HepG2 (cell line): ENCODE measurements around the gene TMOD2. TPM values are rescaled to one million over a fixed set of nuclear protein-coding genes. Genes with fewer than 3 reads are reported as not detected.

Source experiments
- KDM5A ChIP-seq: fragments of 200-600 bp; sonication (generic); IDR thresholded peaks from 2 replicates; pipeline ENCODE4 v1.7.0; 2018; ENCODE audit warnings: antibody characterized with exemption, mild to moderate bottlenecking, low read length, borderline replicate concordance
- KLF16 ChIP-seq, 2 experiments: sonication (generic) in 1 of 2; formaldehyde crosslinking in 1 of 2; IDR thresholded peaks; 2 replicates each; pipeline versions ENCODE4 v1.6.1 to v1.8.0; 2016 to 2023; ENCODE audit warnings: missing genetic modification reagents in 2 of 2, missing compliant biosample characterization in 1 of 2
- KMT2B ChIP-seq: IDR thresholded peaks from 2 replicates; pipeline ENCODE4 v1.6.1; 2016; ENCODE audit warnings: missing genetic modification reagents, missing compliant biosample characterization
- NCOR1 ChIP-seq: fragments of 200-600 bp; sonication (generic); IDR thresholded peaks from 2 replicates; pipeline ENCODE4 v1.7.0; 2017; ENCODE audit warnings: antibody characterized with exemption, low read length, borderline replicate concordance
- SIN3B ChIP-seq: fragments of 150-350 bp; IDR thresholded peaks from 2 replicates; pipeline ENCODE4 v1.6.1; 2014; ENCODE audit warnings: low read length
- ZFX ChIP-seq: sonication (generic); formaldehyde crosslinking; IDR thresholded peaks from 2 replicates; pipeline ENCODE4 v1.4.0; 2020; ENCODE audit warnings: mild to moderate bottlenecking, low read depth, missing genetic modification reagents, moderate library complexity
- ZFYVE20 ChIP-seq: sonication (generic); formaldehyde crosslinking; IDR thresholded peaks from 2 replicates; pipeline ENCODE4 v1.8.0; 2023; ENCODE audit warnings: low read depth, mild to moderate bottlenecking, moderate library complexity, missing genetic modification reagents, borderline replicate concordance
- ZNF20 ChIP-seq: sonication (generic); formaldehyde crosslinking; IDR thresholded peaks from 2 replicates; pipeline ENCODE4 v1.4.0; 2020; ENCODE audit warnings: mild to moderate bottlenecking, moderate library complexity, missing genetic modification reagents
- ZNF3 ChIP-seq: IDR thresholded peaks from 2 replicates; pipeline ENCODE4 v1.7.0; 2017; ENCODE audit warnings: inconsistent platforms
- ZNF501 ChIP-seq: sonication (generic); formaldehyde crosslinking; IDR thresholded peaks from 2 replicates; pipeline ENCODE4 v1.5.1; 2020; ENCODE audit warnings: mild to moderate bottlenecking, moderate library complexity, missing genetic modification reagents
- ZNF598 ChIP-seq: sonication (generic); formaldehyde crosslinking; IDR thresholded peaks from 2 replicates; pipeline ENCODE4 v1.5.1; 2020; ENCODE audit warnings: mild to moderate bottlenecking, missing genetic modification reagents, borderline replicate concordance
- ZNF746 ChIP-seq: sonication (generic); formaldehyde crosslinking; IDR thresholded peaks from 2 replicates; pipeline ENCODE4 v1.8.0; 2022; ENCODE audit warnings: mild to moderate bottlenecking, missing genetic modification reagents
- polyA plus RNA-seq, 8 experiments: library from polyadenylated mRNA; depleted of rRNA in 3 of 8; stranded (reverse) in 7 of 8; unstranded in 1 of 8; fragments of >200 nt; fragmentation: Illumina TruSeq in 4 of 8; extraction: Trizol in 4 of 8; gene quantifications; 2 replicates each; pipeline versions ENCODE4 v1.2.1 to v1.2.3, GENCODE V29; 2011 to 2016; ENCODE audit warnings: low read depth in 4 of 8, missing spikeins in 1 of 8, mixed read lengths in 1 of 8; ENCODE audit not compliant: insufficient read depth in 1 of 8
- total RNA-seq, 5 experiments: library from RNA; depleted of rRNA; stranded (reverse); fragments of >200 nt; fragmentation: Illumina TruSeq; extraction: Trizol; gene quantifications; 2 replicates each; pipeline ENCODE4 v1.2.3, GENCODE V29; 2016; ENCODE audit warnings: low read depth in 1 of 5
- TF ChIP-seq, protein P1 (sequence below): sonication (generic); formaldehyde crosslinking; IDR thresholded peaks from 2 replicates; pipeline ENCODE4 v1.4.0; 2020; ENCODE audit warnings: missing genetic modification reagents, low read depth, mild to moderate bottlenecking, borderline replicate concordance
- TF ChIP-seq, protein P2 (sequence below): sonication (generic); formaldehyde crosslinking; IDR thresholded peaks from 2 replicates; pipeline ENCODE4 v1.5.1; 2020; ENCODE audit warnings: missing genetic modification reagents, mild to moderate bottlenecking, borderline replicate concordance
- TF ChIP-seq, protein P3 (sequence below): sonication (generic); formaldehyde crosslinking; IDR thresholded peaks from 2 replicates; pipeline ENCODE4 v1.8.0; 2022; ENCODE audit warnings: missing genetic modification reagents, low read depth, mild to moderate bottlenecking, borderline replicate concordance
- TF ChIP-seq, protein P4 (sequence below): sonication (generic); formaldehyde crosslinking; IDR thresholded peaks from 2 replicates; pipeline ENCODE4 v1.5.0; 2020; ENCODE audit warnings: mild to moderate bottlenecking, missing genetic modification reagents, borderline replicate concordance
- TF ChIP-seq, protein P5 (sequence below), 2 experiments: sonication (generic) in 1 of 2; formaldehyde crosslinking in 1 of 2; IDR thresholded peaks; 2 replicates each; pipeline versions ENCODE4 v1.6.1 to v1.9.0; 2014 to 2022; ENCODE audit warnings: antibody characterized with exemption in 1 of 2, borderline replicate concordance in 1 of 2, inconsistent platforms in 1 of 2, low read depth in 1 of 2, missing genetic modification reagents in 1 of 2

The TMOD2 gene
- total and polyA plus RNA-seq, 2 of the 13 experiments (the other 11 are each of a cell fraction or from before 2014, with no cell fraction given) = 0.01 to 0.02 TPM

DNA sequence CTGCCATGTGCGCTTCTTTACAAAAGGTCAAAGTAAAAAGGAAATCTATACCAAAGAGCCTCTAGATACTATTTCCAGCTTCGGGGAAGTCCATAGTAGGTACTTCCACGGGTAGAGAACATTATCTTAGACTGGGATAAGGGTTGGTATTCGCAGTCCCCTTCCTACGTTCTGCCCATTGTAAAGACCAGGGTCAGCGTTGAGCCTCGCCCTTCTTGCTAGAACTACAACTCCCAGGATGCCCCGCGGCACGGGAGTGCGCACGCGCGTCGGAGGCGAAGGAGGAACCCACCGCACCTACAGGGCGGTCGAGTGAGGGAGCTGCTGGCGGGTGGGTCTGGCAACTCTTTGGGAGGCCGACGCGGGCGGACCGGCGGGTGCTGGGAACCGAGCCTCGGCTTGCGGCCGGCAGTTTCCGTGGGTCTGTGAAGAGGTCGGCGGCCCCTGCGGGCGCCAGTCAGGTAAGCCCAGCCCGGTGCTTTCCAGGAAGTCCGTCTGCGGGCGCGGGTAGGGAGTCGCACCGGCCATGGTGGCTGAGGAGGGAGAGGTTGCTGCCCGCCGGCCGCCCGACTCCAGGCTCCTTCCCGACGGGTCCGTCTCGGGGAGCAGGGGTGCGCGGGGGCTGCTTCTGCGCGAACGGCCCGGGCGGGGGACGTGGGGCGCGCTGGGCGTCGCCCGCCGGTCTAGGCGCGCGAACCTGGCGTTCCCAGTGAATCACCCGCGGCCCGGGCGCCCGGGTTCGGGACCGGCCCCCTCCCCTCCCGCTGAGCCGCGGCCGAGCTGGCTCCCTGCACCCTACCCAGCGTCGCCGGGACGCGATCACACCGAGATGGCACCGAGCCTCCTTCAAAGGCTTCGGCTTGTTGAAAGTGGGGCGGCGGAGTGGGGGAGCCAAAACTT, 78.2 kb downstream of the TMOD2 start, which contains the start of gene TMOD3 (continued):
- TF ChIP-seq KLF16 (CRISPR knock-in tag; IDR thresholded peaks at IDR 0.05) (peak in 1 of 2 experiments; percentile 28; a peak in 1 of 4 replicates), ZNF20 (no peak), ZFX (CRISPR knock-in tag) (peak; percentile 78; the same call in 1 of the 2 replicates), KDM5A (no peak), KMT2B (CRISPR knock-in tag) (peak; percentile 82), NCOR1 (no peak), ZNF746 (CRISPR knock-in tag) (peak; percentile 79), SIN3B (no peak), ZFYVE20 (no peak), ZNF3 (CRISPR knock-in tag) (no peak), ZNF598 (peak; percentile 51; the same call in 1 of the 2 replicates), ZNF501 (CRISPR knock-in tag) (peak; percentile 71; the same call in 1 of the 2 replicates)
- TF ChIP-seq, protein P1, sequence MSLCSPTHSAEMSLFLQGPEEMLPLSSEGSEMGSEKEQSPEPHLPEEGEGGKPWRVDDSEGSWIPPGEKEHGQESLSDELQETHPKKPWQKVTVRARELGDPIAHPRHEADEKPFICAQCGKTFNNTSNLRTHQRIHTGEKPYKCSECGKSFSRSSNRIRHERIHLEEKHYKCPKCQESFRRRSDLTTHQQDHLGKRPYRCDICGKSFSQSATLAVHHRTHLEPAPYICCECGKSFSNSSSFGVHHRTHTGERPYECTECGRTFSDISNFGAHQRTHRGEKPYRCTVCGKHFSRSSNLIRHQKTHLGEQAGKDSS = no peak
- TF ChIP-seq, protein P2, sequence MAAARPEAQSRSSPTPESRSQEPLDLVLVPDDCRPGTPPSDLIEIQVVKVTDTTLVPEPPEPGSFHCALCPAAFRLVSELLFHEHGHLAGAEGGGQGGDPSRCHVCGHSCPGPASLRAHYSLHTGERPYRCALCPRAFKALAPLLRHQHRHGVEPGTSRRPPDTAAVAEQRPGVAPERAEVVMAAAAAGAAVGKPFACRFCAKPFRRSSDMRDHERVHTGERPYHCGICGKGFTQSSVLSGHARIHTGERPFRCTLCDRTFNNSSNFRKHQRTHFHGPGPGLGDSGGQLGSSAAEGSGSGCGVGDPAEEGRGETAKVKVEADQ (CRISPR knock-in tag) = peak; percentile 88; the same call in 1 of the 2 replicates
- TF ChIP-seq, protein P3, sequence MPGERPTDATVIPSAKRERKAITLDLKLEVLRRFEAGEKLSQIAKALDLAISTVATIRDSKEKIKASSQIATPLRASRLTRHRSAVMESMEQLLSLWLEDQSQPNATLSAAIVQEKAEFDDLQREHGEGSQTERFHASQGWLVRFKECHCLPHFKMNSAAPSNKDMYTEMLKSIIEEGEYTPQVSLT (CRISPR knock-in tag) = no peak
- TF ChIP-seq, protein P4, sequence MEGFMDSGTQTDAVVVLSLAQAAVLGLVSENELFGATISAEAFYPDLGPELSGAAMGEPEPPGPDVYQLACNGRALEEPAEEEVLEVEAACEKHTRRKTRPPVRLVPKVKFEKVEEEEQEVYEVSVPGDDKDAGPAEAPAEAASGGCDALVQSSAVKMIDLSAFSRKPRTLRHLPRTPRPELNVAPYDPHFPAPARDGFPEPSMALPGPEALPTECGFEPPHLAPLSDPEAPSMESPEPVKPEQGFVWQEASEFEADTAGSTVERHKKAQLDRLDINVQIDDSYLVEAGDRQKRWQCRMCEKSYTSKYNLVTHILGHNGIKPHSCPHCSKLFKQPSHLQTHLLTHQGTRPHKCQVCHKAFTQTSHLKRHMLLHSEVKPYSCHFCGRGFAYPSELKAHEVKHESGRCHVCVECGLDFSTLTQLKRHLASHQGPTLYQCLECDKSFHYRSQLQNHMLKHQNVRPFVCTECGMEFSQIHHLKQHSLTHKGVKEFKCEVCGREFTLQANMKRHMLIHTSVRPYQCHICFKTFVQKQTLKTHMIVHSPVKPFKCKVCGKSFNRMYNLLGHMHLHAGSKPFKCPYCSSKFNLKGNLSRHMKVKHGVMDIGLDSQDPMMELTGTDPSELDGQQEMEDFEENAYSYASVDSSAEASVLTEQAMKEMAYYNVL (CRISPR knock-in tag) = peak; percentile 37; the same call in 1 of the 2 replicates
- TF ChIP-seq, protein P5, sequence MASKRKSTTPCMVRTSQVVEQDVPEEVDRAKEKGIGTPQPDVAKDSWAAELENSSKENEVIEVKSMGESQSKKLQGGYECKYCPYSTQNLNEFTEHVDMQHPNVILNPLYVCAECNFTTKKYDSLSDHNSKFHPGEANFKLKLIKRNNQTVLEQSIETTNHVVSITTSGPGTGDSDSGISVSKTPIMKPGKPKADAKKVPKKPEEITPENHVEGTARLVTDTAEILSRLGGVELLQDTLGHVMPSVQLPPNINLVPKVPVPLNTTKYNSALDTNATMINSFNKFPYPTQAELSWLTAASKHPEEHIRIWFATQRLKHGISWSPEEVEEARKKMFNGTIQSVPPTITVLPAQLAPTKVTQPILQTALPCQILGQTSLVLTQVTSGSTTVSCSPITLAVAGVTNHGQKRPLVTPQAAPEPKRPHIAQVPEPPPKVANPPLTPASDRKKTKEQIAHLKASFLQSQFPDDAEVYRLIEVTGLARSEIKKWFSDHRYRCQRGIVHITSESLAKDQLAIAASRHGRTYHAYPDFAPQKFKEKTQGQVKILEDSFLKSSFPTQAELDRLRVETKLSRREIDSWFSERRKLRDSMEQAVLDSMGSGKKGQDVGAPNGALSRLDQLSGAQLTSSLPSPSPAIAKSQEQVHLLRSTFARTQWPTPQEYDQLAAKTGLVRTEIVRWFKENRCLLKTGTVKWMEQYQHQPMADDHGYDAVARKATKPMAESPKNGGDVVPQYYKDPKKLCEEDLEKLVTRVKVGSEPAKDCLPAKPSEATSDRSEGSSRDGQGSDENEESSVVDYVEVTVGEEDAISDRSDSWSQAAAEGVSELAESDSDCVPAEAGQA (IDR thresholded peaks at IDR 0.05; ENCODE audit: low read depth) = 0 out of 2 replicates have a peak, but pooled peaks have one; percentile 14
- TF ChIP-seq, protein P5 (CRISPR knock-in tag; IDR thresholded peaks at IDR 0.05; ENCODE audit: borderline replicate concordance) = no peak; the same call in 1 of the 2 replicates
